Thyroid gland (tissue), 4 donors: ENCODE results near the gene EIF5A2. TPM values are rescaled to one million over a fixed set of nuclear protein-coding genes. Genes with fewer than 3 reads are reported as not detected.

ENCODE experiments used
- DNase-seq, 2 donors: peaks; one replicate each; pipeline ENCODE4 v3.0.0-alpha.2; 2019
- H3K27ac ChIP-seq, 3 donors: fragments of 200-600 bp; sonication (generic); 1 replicate in 2 of 3; 2 replicates in 1 of 3; pipeline ENCODE4 v1.5.1; 2016 to 2019; ENCODE audit warnings: mild to moderate bottlenecking in 1 of 3, moderate library complexity in 1 of 3
- H3K27me3 ChIP-seq: fragments of 200-600 bp; sonication (generic); one replicate; pipeline ENCODE4 v1.5.1; 2019
- H3K36me3 ChIP-seq, 2 donors: fragments of 200-600 bp; sonication (generic); one replicate each; pipeline ENCODE4 v1.5.1; 2016 to 2019
- H3K4me1 ChIP-seq, 2 donors: fragments of 200-600 bp; sonication (generic); one replicate each; pipeline ENCODE4 v1.5.1; 2017 to 2019
- H3K4me3 ChIP-seq, 3 donors: fragments of 200-600 bp; sonication (generic); replicated peaks in 1 of 3; 1 replicate in 2 of 3; 2 replicates in 1 of 3; pipeline ENCODE4 v1.5.1; 2016; ENCODE audit warnings: mild to moderate bottlenecking in 1 of 3
- H3K9me3 ChIP-seq: fragments of 200-600 bp; sonication (generic); one replicate; pipeline ENCODE4 v1.5.1; 2017
- CTCF ChIP-seq, 6 experiments: fragments of 200-600 bp in 3 of 6; fragments of 450-650 bp in 3 of 6; sonication (generic) in 3 of 6; IDR thresholded peaks; one replicate each; pipeline ENCODE4 v1.5.1; 2016 to 2019; ENCODE audit warnings: antibody characterized with exemption in 6 of 6, mild to moderate bottlenecking in 2 of 6, inconsistent platforms in 1 of 6, moderate library complexity in 1 of 6
- POLR2A ChIP-seq, 2 donors: fragments of 450-650 bp; IDR thresholded peaks; one replicate each; pipeline ENCODE4 v1.6.1; 2017; ENCODE audit warnings: antibody characterized with exemption in 2 of 2, mild to moderate bottlenecking in 2 of 2, moderate library complexity in 1 of 2
- WGBS, 2 donors: methylation state at CpG; one replicate each; pipeline ENCODE4 v1.1.5; 2017; 5-methylcytosine and 5-hydroxymethylcytosine counted together
- intact Hi-C: fragments of 100-400 bp; cut with DNase I; formaldehyde crosslinking; loops from one replicate; pipeline ENCODE4 v1.15.1; 2023
- total RNA-seq, 4 donors: library from RNA; depleted of rRNA; stranded (reverse); fragments of >200 nt; gene quantifications; one replicate each; pipeline ENCODE4 v1.2.3, GENCODE V29; 2016

The EIF5A2 gene
- total RNA-seq, 4 donors from 2014 or later, result 2.0 to 4.3 (median 3.0) TPM

GRCh38 chr3:170844377-170844776, 64.1 kb downstream of the EIF5A2 start:
- Histone ChIP-seq H3K27ac (no peak overlapping the region), H3K4me1 (no peaks in the 10 kb centered on the region), H3K27me3 (no peaks in the 10 kb centered on the region), H3K4me3 (no peak overlapping the region), H3K36me3 (no peaks in the 10 kb centered on the region), H3K9me3 (no peaks in the 10 kb centered on the region)
- DNase-seq, result no peak
- intact Hi-C loops, result no loop called here
- no peak for TF ChIP-seq POLR2A (IDR thresholded peaks at IDR 0.05)
- TF ChIP-seq CTCF (IDR thresholded peaks at IDR 0.05), result no peak

- H3K27me3 ChIP-seq, result no peaks in the 10 kb centered on the region
- DNase-seq, result no peak
- H3K9me3 ChIP-seq, result no peaks in the 10 kb centered on the region
- H3K36me3 ChIP-seq, result no peaks in the 10 kb centered on the region
- intact Hi-C loops, result no loop called here
- TF ChIP-seq POLR2A (IDR thresholded peaks at IDR 0.05) (no peak), CTCF (IDR thresholded peaks at IDR 0.05) (no peak)
- H3K4me1 ChIP-seq, result no peaks in the 10 kb centered on the region
- no peak overlapping the region for H3K4me3 ChIP-seq
- no peak overlapping the region for H3K27ac ChIP-seq
- 74 to 86% methylated on average over 2 of the region's 2 CpGs for WGBS, 2 donors
Measured at GRCh38 chr3:170840291-170840859, 68.1 kb downstream of the EIF5A2 start.

GRCh38 chr3:170839518-170840100, 68.8 kb downstream of the EIF5A2 start:
- Histone ChIP-seq H3K36me3 (no peaks in the 10 kb centered on the region), H3K4me3 (no peak overlapping the region), H3K9me3 (no peaks in the 10 kb centered on the region), H3K4me1 (no peaks in the 10 kb centered on the region), H3K27ac (no peak overlapping the region), H3K27me3 (no peaks in the 10 kb centered on the region)
- no peak for DNase-seq
- 90 to 91% methylated on average over 3 of the region's 3 CpGs for WGBS, 2 donors
- TF ChIP-seq CTCF (IDR thresholded peaks at IDR 0.05) (no peak), POLR2A (IDR thresholded peaks at IDR 0.05) (no peak)
- intact Hi-C loops, result no loop called here

Other genes starting within 250 kb of the EIF5A2 start
- 100 to 1,000 TPM in 1 of 4 donors, 10 to 100 TPM in 3; 29.9 to 142 (median 56.8) TPM for gene RPL22L1, start 38.4 kb downstream of the EIF5A2 start, total RNA-seq
- not detected for gene SLC2A2, start 118.1 kb upstream of the EIF5A2 start, total RNA-seq